Kidney (tissue), 14 donors: Measurements from ENCODE around the gene RCAN1. TPM values are rescaled to one million over a fixed set of nuclear protein-coding genes. Genes with fewer than 3 reads are reported as not detected.

Experiments
- DNase-seq, 5 donors: peaks; one replicate each; pipeline ENCODE4 v3.0.0-alpha.2; 2013 to 2020
- FAIRE-seq: peaks from 2 replicates; lab custom pipeline; 2012; peaks lifted over from hg19 to GRCh38; lab: Jason Lieb, UNC
- H3K27ac ChIP-seq, 2 donors: one replicate each; pipeline ENCODE4 v1.7.0; 2013; ENCODE audit warnings: low read depth in 2 of 2, low read length in 2 of 2, inconsistent platforms in 1 of 2
- H3K27me3 ChIP-seq: one replicate; pipeline ENCODE4 v1.7.1; 2013; ENCODE audit warnings: low read length, inconsistent platforms; ENCODE audit not compliant: control insufficient read depth, insufficient read depth
- H3K36me3 ChIP-seq, 3 donors: one replicate each; pipeline versions ENCODE4 v1.7.0 to v1.7.1; 2013; ENCODE audit warnings: low read length in 3 of 3, control low read depth in 1 of 3, inconsistent platforms in 1 of 3; ENCODE audit not compliant: insufficient read depth in 3 of 3, control insufficient read depth in 2 of 3
- H3K4me1 ChIP-seq, 3 donors: one replicate each; pipeline versions ENCODE4 v1.7.0 to v1.7.1; 2013; ENCODE audit warnings: low read length in 3 of 3, inconsistent platforms in 1 of 3, low read depth in 1 of 3; ENCODE audit not compliant: control insufficient read depth in 2 of 3, insufficient read depth in 2 of 3
- H3K4me3 ChIP-seq, 3 donors: one replicate each; pipeline versions ENCODE4 v1.7.0 to v1.8.1; 2013; ENCODE audit warnings: low read length in 3 of 3, control low read depth in 1 of 3, inconsistent platforms in 1 of 3
- H3K9ac ChIP-seq, 3 donors: one replicate each; pipeline versions ENCODE4 v1.7.0 to v1.7.1; 2013; ENCODE audit warnings: low read length in 3 of 3, control low read depth in 1 of 3, inconsistent platforms in 1 of 3
- H3K9me3 ChIP-seq, 3 donors: one replicate each; pipeline versions ENCODE4 v1.7.0 to v1.7.1; 2013; ENCODE audit warnings: low read length in 3 of 3, control low read depth in 1 of 3, inconsistent platforms in 1 of 3; ENCODE audit not compliant: control insufficient read depth in 2 of 3, insufficient read depth in 1 of 3
- intact Hi-C: fragments of 100-400 bp; cut with DNase I; formaldehyde crosslinking; loops from one replicate; pipeline ENCODE4 v1.11.1; 2022
- polyA plus RNA-seq: library from polyadenylated mRNA; stranded (reverse); fragments of 350-450 nt; fragmentation: Illumina TruSeq; extraction: RNeasy Lipid Tissue Mini Kit (QIAGEN cat#74804); gene quantifications from one replicate; pipeline ENCODE4 v1.2.3, GENCODE V29; 2014; ENCODE audit warnings: low read depth, low replicate concordance; ENCODE audit not compliant: insufficient read depth
- total RNA-seq: library from RNA; stranded (reverse); fragmentation: NEBNext Ultra II Directional; extraction: Animal tissue kit (Norgen Biotek cat#: 25700); gene quantifications from one replicate; pipeline ENCODE4 v1.2.1, GENCODE V29; 2021
- TF ChIP-seq, protein P1 (sequence below): IDR thresholded peaks from 3 replicates; pipeline ENCODE4 v1.5.1; 2012; ENCODE audit warnings: mild to moderate bottlenecking, moderate library complexity, borderline replicate concordance; ENCODE audit not compliant: insufficient read depth; ENCODE audit errors: extremely low read depth
- donor health status: control.
- donor health status: control.
- donor health status: control.
- donor health status: control.
- donor health status: control.
- donor health status: DM: yes; HTN: yes; CAD: no.
- donor health status: Normal renal cell carcinoma (clear cell type).

The RCAN1 gene
- total and polyA plus RNA-seq, 2 donors from 2014 or later: 31.3 to 55.3 TPM

DNA sequence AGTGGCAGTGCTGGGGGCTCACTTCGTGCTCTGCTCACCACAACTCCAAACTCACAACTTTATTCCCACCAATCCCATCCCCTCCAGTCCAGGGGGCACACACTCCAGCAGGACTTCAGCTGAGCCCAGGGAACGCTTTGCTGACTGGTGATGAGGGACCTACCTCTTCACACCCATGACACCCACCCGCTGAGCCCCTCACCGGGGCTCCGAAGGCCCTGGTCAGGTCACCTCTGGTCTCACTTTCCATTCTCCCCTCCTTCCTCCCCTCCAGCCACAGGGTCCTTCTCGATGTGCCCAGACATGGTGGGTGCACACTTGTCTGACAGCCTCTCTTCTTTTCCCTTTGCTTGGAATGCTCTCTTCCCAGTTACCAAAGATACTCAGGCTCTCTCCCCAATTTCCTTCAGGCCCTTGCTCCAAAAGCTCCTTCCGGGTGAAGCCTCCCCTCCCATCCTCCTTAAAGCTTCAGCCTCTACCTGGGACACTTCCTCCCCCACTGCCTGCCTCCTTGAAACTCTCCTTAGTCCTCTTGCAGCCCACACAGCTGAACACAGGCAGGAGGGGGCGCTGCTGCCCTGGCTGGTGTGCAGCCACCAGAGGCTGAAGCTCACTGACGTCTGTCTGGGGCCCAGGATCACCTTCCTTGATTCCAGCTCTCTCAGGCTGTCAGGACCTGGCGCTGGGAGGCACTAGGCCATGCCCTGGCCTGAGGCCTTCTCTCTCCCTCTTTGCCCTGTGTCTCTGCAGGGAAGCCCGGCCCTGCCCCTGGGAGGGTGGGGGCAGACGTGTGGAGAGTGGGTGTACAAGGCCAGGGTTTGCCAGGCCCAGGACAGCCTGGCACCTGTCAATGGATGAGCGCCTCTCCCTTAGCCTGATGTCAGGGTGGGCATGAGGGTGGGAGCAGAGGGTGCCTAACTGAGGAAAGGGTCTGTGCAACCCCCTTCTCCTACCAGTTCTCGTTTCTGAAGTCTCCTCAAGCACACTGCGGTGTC lies 104.5 kb downstream of the RCAN1 start:
- H3K4me1 ChIP-seq: no peaks in the 10 kb centered on the region
- intact Hi-C loops: no loop called here
- no peaks in the 10 kb centered on the region for H3K36me3 ChIP-seq
- peak in 4 of 5 donors; percentile 41 to 88 (median 57) for DNase-seq
- no peaks in the 10 kb centered on the region for H3K27me3 ChIP-seq
- TF ChIP-seq, protein P1, sequence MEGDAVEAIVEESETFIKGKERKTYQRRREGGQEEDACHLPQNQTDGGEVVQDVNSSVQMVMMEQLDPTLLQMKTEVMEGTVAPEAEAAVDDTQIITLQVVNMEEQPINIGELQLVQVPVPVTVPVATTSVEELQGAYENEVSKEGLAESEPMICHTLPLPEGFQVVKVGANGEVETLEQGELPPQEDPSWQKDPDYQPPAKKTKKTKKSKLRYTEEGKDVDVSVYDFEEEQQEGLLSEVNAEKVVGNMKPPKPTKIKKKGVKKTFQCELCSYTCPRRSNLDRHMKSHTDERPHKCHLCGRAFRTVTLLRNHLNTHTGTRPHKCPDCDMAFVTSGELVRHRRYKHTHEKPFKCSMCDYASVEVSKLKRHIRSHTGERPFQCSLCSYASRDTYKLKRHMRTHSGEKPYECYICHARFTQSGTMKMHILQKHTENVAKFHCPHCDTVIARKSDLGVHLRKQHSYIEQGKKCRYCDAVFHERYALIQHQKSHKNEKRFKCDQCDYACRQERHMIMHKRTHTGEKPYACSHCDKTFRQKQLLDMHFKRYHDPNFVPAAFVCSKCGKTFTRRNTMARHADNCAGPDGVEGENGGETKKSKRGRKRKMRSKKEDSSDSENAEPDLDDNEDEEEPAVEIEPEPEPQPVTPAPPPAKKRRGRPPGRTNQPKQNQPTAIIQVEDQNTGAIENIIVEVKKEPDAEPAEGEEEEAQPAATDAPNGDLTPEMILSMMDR: peak; percentile 91
- FAIRE-seq: no peak
- H3K27ac ChIP-seq: no peak overlapping the region
- H3K9ac ChIP-seq: no peak overlapping the region
- no peaks in the 10 kb centered on the region for H3K9me3 ChIP-seq
- H3K4me3 ChIP-seq: no peak overlapping the region

GRCh38 chr21:34509151-34509550 lies 105.8 kb downstream of the RCAN1 start:
- no peak for DNase-seq
- intact Hi-C loops: no loop called here
- H3K27ac ChIP-seq: no peak overlapping the region
- no peak overlapping the region for H3K4me3 ChIP-seq
- no peaks in the 10 kb centered on the region for H3K9me3 ChIP-seq
- H3K27me3 ChIP-seq: no peaks in the 10 kb centered on the region
- no peak for FAIRE-seq
- no peaks in the 10 kb centered on the region for H3K36me3 ChIP-seq
- no peak overlapping the region for H3K9ac ChIP-seq
- no peaks in the 10 kb centered on the region for H3K4me1 ChIP-seq
- TF ChIP-seq, protein P1: no peak

DNA sequence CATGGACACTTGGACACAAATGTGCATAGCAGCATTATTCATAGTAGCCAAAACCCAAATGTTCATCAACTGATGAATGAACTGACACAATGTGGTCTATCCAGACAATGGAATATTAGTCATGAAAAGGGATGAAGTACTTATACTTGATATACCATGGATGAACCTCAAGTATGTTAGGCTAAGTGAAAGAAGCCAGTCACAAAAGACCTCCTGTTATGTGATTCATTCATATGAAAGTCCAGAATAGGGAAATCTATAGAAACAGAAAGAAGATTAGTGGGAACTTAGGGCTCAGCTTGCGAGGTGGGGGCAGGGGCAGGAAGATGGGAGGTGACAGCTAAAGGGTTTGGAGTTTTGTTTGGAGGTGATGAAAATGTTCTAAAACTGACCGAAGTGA lies 110.3 kb downstream of the RCAN1 start:
- H3K9ac ChIP-seq: no peak overlapping the region
- no peak overlapping the region for H3K4me3 ChIP-seq
- TF ChIP-seq, protein P1: no peak
- no peaks in the 10 kb centered on the region for H3K27me3 ChIP-seq
- no peaks in the 10 kb centered on the region for H3K4me1 ChIP-seq
- no peak for DNase-seq
- no peaks in the 10 kb centered on the region for H3K36me3 ChIP-seq
- intact Hi-C loops: no loop called here
- no peak overlapping the region for H3K27ac ChIP-seq
- H3K9me3 ChIP-seq: no peaks in the 10 kb centered on the region
- FAIRE-seq: no peak
